ENCODE results near the gene PCCA.
"Not testable (repeated sequence)": the region's sequence is repeated elsewhere in the genome, so short reads cannot be mapped to it uniquely, and the experiment has no call there.

The PCCA gene

DNA sequence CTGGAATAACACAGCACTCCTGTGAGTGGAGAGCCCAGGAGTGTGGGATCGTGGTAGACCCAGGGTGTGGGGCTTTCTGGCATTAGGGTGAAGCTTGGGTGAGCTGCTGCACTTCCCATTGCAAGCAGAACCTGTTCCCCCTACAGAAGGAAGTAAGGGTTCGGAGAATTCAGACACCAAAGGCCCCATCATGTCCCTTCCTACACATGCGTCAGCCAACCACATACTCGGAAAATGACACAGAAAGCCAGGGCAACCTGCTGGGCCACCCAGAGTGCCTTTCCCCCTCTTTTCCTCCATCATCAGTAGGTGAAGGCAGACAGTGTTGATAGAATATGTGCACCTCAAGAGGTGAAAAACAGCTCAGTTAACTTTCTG is 456.8 kb downstream of the PCCA start:
- DNase-seq (ENCODE audit: low read depth), result no peak

DNA sequence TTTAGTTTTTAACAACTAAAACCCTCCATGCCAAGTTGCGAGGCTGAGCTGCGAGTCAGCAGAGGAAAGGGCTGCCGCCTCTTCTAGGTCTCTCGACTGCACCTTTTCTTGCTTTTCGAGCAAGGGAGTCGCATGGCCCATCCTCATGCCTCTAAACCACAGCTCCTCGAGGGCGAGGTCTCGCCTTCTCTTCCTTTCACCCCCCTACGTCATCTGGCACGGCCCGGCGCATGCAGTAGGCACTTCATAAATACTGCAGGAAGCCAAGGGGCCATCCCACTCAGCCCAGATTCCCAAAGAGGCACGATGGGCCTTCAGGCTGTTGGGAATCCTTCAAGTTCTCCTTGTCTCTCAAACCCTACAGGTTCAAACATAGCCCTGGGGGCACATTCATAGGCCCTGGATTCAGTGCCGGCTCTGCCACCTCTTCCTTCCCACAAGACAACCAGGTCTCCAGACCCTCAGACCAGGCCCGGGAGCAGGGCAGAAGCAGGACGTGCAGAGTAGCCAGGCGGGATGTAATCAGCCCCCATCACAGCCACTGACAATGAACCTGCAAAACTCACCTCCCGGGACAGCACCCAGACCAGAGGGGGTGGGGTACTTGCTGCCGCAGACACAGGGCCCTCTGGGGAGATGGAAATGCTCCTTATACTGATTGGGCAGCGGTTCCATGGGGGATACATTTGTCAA is 458.0 kb downstream of the PCCA start:
- no peak for DNase-seq (ENCODE audit: low read depth)

DNA sequence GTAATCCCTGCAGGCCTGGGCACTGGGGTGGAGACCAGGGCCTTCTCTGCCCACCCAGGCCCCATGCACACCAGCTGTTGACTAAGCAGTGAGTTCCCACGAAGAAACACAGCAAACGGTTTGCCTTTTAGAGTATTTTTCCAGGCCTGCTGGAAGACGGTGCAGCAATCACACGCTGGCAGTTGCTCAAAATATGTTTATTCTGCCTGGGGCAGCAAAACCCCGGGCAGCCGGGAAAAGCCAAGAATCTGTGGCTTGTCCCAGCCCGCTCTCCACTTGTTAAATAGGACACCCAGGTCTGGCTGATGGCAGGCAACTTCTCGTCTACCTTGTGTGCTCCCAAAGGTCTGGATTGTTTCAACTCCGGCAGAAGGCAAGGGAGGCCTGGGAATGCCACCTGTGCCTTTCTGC is 458.9 kb downstream of the PCCA start:
- DNase-seq (ENCODE audit: low read depth), result no peak

DNA sequence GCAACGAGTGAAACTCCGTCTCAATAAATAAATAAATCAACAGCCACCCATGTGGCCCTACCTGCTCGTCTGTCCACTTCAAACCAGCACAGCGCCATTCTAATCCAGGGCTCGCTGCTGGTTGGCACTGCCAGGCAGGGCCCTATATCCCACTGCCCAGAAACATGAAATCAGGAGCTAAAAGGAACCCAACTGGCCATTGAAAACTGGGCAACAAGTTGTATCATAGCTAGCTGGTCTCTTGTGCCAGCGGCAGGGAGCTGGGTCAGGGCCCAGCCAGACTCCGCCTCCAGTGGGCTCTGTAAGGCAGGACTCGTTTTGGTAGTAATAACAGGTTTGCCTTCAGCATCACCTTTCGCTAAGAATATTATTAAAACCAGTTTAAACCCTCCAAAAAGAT is 460.4 kb downstream of the PCCA start:
- no peak for DNase-seq (ENCODE audit: low read depth)

DNA sequence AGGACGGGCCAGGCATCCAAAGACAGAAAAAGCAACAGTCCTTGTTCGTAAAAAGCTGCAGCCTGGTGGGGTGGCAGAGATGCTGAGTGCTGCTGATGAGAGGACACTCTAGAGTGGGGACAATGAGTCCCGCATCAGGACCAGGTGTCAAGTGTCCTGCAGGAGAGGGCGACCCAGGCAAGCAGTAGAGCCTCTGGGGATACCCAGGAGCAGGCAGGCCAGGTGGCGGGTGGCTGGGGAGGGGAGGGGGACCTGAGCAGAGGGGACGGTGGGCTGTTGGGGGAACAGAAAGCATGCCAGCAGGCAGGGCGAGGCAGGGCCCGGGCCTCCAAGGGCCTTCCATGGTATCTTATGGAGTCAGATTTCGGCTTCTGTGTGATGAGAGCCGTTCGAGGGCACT is 463.9 kb downstream of the PCCA start:
- DNase-seq (ENCODE audit: low read depth), result no peak

DNA sequence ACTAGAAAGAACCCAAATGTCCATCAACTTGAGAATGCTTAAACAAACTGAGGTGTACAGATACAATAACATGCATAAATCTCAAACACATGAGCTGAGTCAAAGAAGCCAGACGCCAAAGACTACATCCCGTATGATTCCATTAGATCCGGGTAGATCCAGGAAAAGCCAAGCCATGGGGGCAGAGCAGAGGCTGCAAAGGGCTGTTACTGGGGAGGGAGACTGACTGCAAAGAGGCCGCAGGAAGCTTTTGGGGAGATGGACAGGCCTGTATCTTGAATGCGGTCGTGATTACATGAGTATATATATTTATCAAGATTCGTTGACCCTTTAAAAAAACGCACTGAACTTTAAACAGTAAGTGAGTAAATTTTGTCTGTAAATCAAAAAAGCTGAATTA is 471.0 kb downstream of the PCCA start:
- DNase-seq (ENCODE audit: low read depth), result no peak

DNA sequence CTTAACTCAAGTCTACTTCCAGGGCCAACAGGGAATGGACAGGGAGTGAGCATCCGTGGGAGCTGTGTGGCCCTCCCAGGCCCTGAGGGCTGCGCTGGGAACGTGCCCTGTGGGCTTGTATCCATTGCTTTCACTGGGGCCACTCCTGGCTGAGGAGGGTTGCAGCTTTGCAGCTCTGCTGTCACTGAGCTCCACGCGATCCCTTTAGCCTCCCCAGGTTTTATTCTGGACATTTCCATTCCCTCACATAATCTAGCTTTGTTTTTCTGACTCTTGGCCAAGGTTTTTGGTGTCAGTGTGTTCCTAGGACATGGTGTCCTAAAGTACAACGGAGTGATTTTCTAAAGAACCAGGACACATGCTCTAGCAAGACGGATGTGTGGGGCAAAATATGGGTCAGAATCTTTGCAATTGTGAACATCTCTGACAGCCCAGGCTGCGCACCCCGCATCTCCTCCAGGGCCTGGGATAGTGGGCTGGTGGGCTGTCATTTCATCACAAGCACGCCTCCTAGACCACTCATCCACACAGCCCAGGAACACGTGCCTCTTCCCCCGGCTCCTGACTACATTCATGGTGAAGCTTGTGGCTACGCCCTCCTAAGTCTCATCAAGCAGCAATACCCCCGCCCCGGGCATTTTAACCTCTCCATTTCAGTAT is 471.7 kb downstream of the PCCA start:
- no peak for DNase-seq (ENCODE audit: low read depth)

DNA sequence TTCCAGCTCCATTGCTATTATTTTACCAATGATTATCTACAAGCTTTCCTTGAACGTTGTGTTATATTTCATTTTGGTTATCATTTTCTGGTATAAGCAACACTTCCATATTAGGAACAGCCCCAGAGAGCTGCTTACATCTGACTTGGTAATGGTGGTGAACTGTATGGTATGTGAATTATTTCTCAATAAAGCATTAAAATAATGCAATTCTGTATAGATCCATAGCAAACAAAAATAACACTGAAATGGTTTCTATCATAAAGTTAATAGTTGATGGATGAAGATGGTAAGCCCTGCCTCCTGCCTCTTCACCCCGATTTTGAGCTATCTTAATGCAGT is 472.2 kb downstream of the PCCA start:
- DNase-seq (ENCODE audit: low read depth), result no peak

DNA sequence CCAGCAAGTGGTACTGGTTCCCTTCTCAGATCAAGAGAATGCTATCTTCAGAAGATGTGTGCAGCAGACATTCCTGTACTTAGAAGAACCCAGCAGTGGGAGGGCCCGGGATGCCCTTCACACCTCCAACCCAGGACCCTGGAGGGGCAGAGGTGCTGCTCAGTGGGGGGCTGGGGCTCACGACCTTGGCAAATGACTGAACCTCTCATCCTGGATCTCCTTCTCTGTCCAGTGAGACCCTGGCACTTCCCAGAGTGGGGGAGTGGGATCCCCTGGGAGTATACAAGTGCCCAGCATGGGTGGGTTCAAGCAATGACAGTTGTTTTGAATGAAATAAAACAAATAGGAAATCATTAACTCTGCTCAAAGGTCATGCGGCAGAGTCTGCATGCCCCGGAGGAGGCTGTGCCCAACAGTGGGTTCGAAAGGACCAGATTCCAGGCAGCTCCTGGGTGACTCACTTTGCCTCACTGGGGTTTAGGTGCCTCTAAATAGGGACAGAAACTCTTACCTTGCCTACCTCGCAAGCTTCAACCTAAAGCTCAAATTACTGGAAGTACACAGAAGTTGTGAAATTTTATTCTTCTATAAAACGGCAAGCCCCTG is 472.8 kb downstream of the PCCA start:
- no peak for DNase-seq (ENCODE audit: low read depth)

DNA sequence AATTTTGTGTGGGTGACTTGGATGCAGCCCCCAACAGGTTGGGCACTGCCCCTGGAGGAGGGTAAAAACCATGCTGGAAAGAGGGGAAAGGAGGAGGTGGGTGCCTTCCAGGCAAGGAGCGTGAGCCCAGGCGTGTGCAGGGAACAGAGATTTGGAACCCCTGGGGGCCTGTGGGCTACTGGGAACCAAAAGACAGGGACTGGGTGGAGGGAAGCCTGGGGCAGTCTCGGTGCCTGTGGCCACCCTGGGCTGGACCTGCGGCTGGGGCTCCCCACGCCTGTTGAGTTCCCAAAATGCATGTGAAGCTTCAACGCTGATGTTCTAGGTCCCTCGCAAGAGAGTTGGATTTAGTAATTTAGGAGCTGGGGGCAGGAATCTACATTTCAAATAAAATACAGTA is 474.9 kb downstream of the PCCA start:
- DNase-seq (ENCODE audit: low read depth), result no peak

DNA sequence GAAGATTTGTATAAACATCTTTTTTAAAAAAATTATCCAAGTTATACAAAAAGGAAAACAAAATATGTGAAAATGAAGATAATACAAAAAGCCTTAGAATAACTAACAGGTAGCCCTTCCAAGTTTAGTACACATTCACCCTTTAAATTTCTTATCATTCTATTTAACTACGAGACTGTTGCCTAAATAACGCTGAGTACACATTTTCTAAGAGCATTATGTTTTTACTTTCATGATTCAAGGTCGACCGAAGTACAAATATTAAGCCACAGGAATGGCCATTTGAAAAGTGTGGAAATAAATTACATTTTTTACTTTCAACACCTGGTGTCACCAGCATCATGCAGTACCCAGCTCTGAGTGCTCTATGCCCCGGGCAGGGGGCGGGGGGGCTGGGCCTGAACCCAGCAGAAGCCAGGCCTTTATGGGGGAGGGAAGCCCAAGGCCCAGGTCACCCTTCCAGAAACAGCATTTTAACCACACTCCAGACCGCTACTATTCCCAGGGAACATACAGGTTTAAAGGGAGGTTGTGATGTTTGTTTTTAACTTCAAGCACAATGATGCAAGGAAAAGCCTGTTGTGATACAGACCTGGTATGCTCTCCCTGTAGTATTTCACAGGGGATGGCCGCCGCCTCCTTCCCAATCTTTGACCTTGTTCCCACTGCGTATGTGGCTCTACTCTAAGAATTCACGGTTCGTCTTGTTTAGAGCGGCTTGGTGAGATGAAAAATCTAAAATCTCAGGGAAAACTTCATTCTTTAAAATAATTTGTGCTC is 475.7 kb downstream of the PCCA start:
- no peak for DNase-seq (ENCODE audit: low read depth)

DNA sequence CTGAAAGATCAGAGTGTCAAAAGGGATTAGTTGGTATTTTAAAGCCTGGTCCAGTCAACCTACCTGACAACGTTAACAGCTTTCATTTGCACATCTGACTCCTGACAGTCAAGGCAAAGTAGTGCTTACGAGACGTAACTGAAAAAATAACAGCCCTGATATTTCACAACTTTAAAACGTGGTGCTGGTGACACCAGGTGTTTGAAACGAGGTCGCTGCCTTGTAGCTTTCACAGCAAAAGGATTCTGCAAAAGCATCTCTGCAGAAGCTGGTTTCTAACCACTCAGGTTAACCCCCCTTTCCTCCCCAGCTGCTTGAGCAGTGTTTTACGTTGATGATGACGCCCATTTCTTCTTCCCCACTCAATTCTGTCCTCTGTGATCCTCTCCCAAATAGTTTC is 476.4 kb downstream of the PCCA start:
- DNase-seq (ENCODE audit: low read depth), result no peak

DNA sequence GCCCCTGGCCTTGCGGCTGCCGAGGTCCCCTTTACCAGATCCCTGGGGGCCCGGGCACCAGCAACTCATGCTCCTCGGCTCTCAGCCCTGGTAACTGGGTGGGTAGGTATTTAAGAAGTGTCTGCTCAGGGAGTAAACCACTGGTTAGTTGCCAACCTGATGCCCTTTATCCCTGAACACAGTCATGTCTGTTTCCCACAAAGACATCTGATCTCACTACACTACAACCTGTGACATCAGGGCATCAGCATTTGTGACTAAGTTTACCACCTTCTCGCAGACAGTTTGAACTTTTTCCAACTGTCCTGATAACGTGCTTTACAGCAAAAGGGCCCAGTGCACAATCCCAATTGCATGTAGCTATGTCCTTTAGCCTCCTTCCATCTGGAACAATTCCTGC is 477.6 kb downstream of the PCCA start:
- DNase-seq (ENCODE audit: low read depth), result no peak

DNA sequence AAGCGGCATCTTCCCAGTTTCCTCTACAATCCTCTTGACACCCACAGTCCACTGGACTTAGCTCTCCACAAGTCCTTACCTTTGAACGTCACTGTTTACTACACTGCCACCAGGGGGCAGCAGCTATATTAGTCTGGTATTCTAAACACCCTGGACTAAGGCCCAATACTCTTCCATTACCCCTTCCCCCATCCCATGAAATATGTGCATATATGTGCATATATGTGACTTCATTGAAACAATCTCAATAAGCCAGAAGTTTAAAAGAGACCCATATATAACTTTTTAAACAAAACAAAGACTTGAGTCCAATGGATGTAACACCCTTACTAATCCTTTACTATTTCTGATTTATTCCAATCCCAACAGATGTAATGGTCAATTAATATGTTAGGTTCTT is 484.2 kb downstream of the PCCA start:
- DNase-seq (ENCODE audit: low read depth), result no peak

DNA sequence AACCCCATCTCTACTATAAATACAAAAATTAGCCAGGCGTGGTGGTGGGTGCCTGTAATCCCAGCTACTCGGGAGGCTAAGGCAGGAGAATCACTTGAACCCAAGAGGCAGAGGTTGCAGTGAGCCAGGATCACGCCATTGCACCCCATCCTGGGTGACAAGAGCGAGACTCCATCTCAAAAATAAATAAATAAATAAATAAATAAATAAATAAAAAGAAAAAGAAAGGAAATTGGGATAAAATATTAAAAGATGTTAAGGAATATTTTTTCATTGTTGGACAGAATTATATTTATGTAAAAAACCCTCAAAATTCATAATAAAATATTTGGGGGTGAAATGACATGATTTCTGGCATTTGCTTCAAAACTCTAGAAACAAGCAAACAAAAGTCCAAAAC is 488.3 kb downstream of the PCCA start:
- not testable (repeated sequence) for DNase-seq (ENCODE audit: low read depth)

All from GM04503 (cell line).